Upper lobe of right lung (tissue), 1 donor: Measurements from ENCODE around the gene TRIM59. TPM values are rescaled to one million over a fixed set of nuclear protein-coding genes. Genes with fewer than 3 reads are reported as not detected.

Source experiments
- ATAC-seq: fragments of 200-7000 bp; cut with Tn5 transposase; one replicate; pipeline ENCODE4 v1.9.1; 2020; ENCODE audit warnings: mild to moderate bottlenecking, moderate library complexity
- DNase-seq: peaks from one replicate; pipeline ENCODE4 v3.0.0-alpha.2; 2020
- H3K27ac ChIP-seq: fragments of 200-600 bp; one replicate; pipeline ENCODE4 v1.8.0; 2022
- H3K27me3 ChIP-seq: fragments of 200-600 bp; one replicate; pipeline ENCODE4 v1.8.0; 2022; ENCODE audit warnings: mild to moderate bottlenecking
- H3K36me3 ChIP-seq: fragments of 200-600 bp; one replicate; pipeline ENCODE4 v1.8.0; 2022
- H3K4me1 ChIP-seq: fragments of 200-600 bp; one replicate; pipeline ENCODE4 v1.8.0; 2022
- H3K4me3 ChIP-seq: fragments of 200-600 bp; one replicate; pipeline ENCODE4 v1.8.0; 2022; ENCODE audit warnings: mild to moderate bottlenecking
- H3K9me3 ChIP-seq: fragments of 200-600 bp; one replicate; pipeline ENCODE4 v1.8.0; 2022
- CTCF ChIP-seq: fragments of 200-600 bp; IDR thresholded peaks from one replicate; pipeline ENCODE4 v1.8.0; 2022; ENCODE audit warnings: antibody characterized with exemption
- intact Hi-C: fragments of 100-400 bp; cut with DNase I; formaldehyde crosslinking; loops from one replicate; pipeline ENCODE4 v1.11.0; 2022
- long read RNA-seq: library from polyadenylated mRNA; unstranded; transcript quantifications from one replicate; pipeline ENCODE4 v2.0.0, GENCODE V29; 2021
- total RNA-seq: library from RNA; stranded (reverse); fragmentation: NEBNext Ultra II Directional; extraction: Animal tissue kit (Norgen Biotek cat#: 25700); gene quantifications from one replicate; pipeline ENCODE4 v1.2.1, GENCODE V29; 2021
- donor health status: DM: no; HTN: yes; CAD: no; lungs with severe emphysema.

Gene TRIM59
- total RNA-seq, result 4.5 TPM
- long read RNA-seq, result 0 reads

GRCh38 chr3:160449636-160450598 lies at the start of gene TRIM59:
Gene TRIM59, minus strand, starts transcription at chr3:160449786. Its CDS starts 10,603 bp downstream, at chr3:160439183.
- no peaks in the 10 kb centered on the region for H3K27me3 ChIP-seq
- H3K27ac ChIP-seq, result peak within 1 kb of the TSS; percentile 70
- peaks cover 6% of the 10 kb centered on the region for H3K4me1 ChIP-seq
- intact Hi-C loops, result no loop called here
- H3K9me3 ChIP-seq, result no peaks in the 10 kb centered on the region
- TF ChIP-seq CTCF, result no peak
- peak; percentile 98 for ATAC-seq
- no peaks in the 10 kb centered on the region for H3K36me3 ChIP-seq
- DNase-seq, result peak; percentile 97
- H3K4me3 ChIP-seq, result peak within 1 kb of the TSS; percentile 61

- H3K36me3 ChIP-seq, result peaks cover 45% of the 10 kb centered on the region
- H3K9me3 ChIP-seq, result no peaks in the 10 kb centered on the region
- no peak overlapping the region for H3K27ac ChIP-seq
- TF ChIP-seq CTCF, result no peak
- ATAC-seq, result no peak
- no peaks in the 10 kb centered on the region for H3K4me1 ChIP-seq
- intact Hi-C loops, result no loop called here
- H3K27me3 ChIP-seq, result no peaks in the 10 kb centered on the region
- H3K4me3 ChIP-seq, result no peak overlapping the region
- DNase-seq, result no peak
These were observed 48.6 kb upstream of the TRIM59 start for GRCh38 chr3:160498202-160498601.

GRCh38 chr3:160490166-160490565 lies 40.6 kb upstream of the TRIM59 start:
- Histone ChIP-seq H3K4me1 (no peaks in the 10 kb centered on the region), H3K27ac (no peak overlapping the region), H3K4me3 (no peak overlapping the region), H3K36me3 (no peaks in the 10 kb centered on the region), H3K9me3 (no peaks in the 10 kb centered on the region), H3K27me3 (no peaks in the 10 kb centered on the region)
- DNase-seq (no peak), ATAC-seq (no peak)
- TF ChIP-seq CTCF, result no peak
- intact Hi-C loops, result no loop called here

GRCh38 chr3:160486459-160486869 lies 36.9 kb upstream of the TRIM59 start:
- TF ChIP-seq CTCF, result peak; percentile 75
- no peak for ATAC-seq
- DNase-seq, result no peak

GRCh38 chr3:160482796-160483195 lies 33.2 kb upstream of the TRIM59 start:
- intact Hi-C loops, result no loop called here

More at GRCh38 chr3:160486459-160486869, 36.9 kb upstream of the TRIM59 start:
- H3K9me3 ChIP-seq, result no peaks in the 10 kb centered on the region
- H3K36me3 ChIP-seq, result no peaks in the 10 kb centered on the region
- H3K4me3 ChIP-seq, result no peak overlapping the region
- intact Hi-C loops, result no loop called here
- no peaks in the 10 kb centered on the region for H3K27me3 ChIP-seq
- no peaks in the 10 kb centered on the region for H3K4me1 ChIP-seq
- no peak overlapping the region for H3K27ac ChIP-seq

More at GRCh38 chr3:160482796-160483195, 33.2 kb upstream of the TRIM59 start:
- no peaks in the 10 kb centered on the region for H3K4me1 ChIP-seq
- no peaks in the 10 kb centered on the region for H3K9me3 ChIP-seq
- TF ChIP-seq CTCF, result no peak
- DNase-seq (no peak), ATAC-seq (no peak)
- H3K27ac ChIP-seq, result no peak overlapping the region
- no peaks in the 10 kb centered on the region for H3K36me3 ChIP-seq
- no peak overlapping the region for H3K4me3 ChIP-seq
- H3K27me3 ChIP-seq, result no peaks in the 10 kb centered on the region
